NCI-H1105 treated with DMSO at 0.1 percent for 48 hours (cell line): ENCODE measurements around the gene ADRM1.

Experiments
- DNase-seq: peaks from one replicate; lab custom pipeline; 2025; lab: John Stamatoyannopoulos, UW

Gene ADRM1

GRCh38 chr20:62355878-62356588 is 53.2 kb downstream of the ADRM1 start:
- no peak for DNase-seq

- DNase-seq = no peak
Observed at GRCh38 chr20:62356589-62357186, 53.9 kb downstream of the ADRM1 start.

GRCh38 chr20:62357187-62357667 is 54.4 kb downstream of the ADRM1 start:
- no peak for DNase-seq

- no peak for DNase-seq
Observed at GRCh38 chr20:62357681-62358080, 54.9 kb downstream of the ADRM1 start.
